PC-9 (cell line): ENCODE measurements around the gene RASL11B.

Source experiments
- CTCF ChIP-seq: fragments of 200-600 bp; sonication (generic); conservative IDR thresholded peaks from 2 replicates; pipeline ENCODE4 v1.6.1; 2017; ENCODE audit warnings: mixed run types, antibody characterized with exemption, mild to moderate bottlenecking, moderate library complexity
- EZH2 ChIP-seq: fragments of 200-600 bp; sonication (generic); IDR thresholded peaks from 2 replicates; pipeline ENCODE4 v1.8.0; 2017; ENCODE audit warnings: antibody characterized with exemption, low read depth

GRCh38 chr4:52910115-52910514 is 48.0 kb downstream of the RASL11B start:
- no peak for TF ChIP-seq CTCF
- no peak for TF ChIP-seq EZH2
